ENCODE measurements around the gene CADM4.

The CADM4 gene

DNA sequence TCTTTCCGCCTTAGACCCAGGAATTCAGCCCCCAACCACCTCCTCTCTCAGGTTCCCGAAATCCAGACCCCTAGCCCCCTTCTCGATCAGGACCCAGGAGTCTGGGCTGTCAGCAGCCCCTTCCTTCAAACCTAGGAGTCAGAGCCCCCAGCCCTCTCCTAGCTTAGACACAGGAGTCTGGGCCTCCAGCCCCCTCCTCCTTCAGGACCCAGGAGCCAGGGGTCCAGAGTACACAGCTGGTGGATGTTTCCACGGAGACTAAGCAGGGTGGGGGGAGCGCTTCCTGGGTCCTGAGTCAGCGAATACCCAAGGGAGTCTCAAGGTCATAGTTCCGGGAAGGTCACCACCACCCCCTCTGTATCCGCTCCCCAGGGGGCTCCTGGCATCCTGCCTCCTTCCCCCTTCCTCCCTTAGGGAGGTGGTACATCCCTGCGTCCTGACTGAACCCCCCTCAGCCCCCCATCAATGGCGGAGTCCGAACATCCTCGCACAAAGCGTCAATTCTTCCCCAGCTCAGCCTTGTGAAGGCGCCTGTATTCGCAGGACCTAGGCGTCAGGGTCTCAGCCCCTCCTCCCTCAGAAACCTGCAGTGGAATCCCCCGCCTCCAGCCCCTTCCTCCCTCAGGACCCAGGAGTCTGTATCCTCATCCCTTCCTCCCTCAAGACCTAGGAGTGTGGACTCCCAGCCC is 4.6 kb downstream of the CADM4 start:
- Histone ChIP-seq H3K4ac (ENCODE audit: low read depth in 1 of 2, low read length in 2 of 2) (peak overlapping the region; percentile 55 to 79), H3K14ac (ENCODE audit: low read length in 2 of 2) (peak overlapping the region in 1 of 2 experiments; percentile 87), H4K91ac (ENCODE audit: low read length) (peak overlapping the region; percentile 94), H3K4me1 (ENCODE audit: control insufficient read depth, insufficient read depth, low read depth, low read length) (peaks cover 35% of the 10 kb centered on the region), H2BK120ac (ENCODE audit: low read depth, low read length) (peak overlapping the region; percentile 81), H2AK5ac (ENCODE audit: low read length, severe bottlenecking) (peak overlapping the region; percentile 94), H3K79me1 (replicated peaks; ENCODE audit: low read length, poor library complexity, severe bottlenecking) (peaks cover 20% of the 10 kb centered on the region), H2BK15ac (ENCODE audit: low read depth, poor library complexity, severe bottlenecking) (peak overlapping the region; percentile 74), H3K27ac (ENCODE audit: low read length, poor library complexity, severe bottlenecking) (peak overlapping the region; percentile 33), H4K8ac (ENCODE audit: low read length) (peak overlapping the region; percentile 97), H3K23ac (ENCODE audit: low read length in 2 of 2) (no peak overlapping the region), H2BK12ac (ENCODE audit: low read length in 2 of 2) (peak overlapping the region in 1 of 2 experiments; percentile 37), H3K27me3 (ENCODE audit: control insufficient read depth in 1 of 2, insufficient read depth in 1 of 2, low read length in 2 of 2) (peaks cover 0 to 23% of the 10 kb centered on the region in 2 experiments), H3K9ac (ENCODE audit: low read length) (peak overlapping the region; percentile 67), H3K4me3 (ENCODE audit: insufficient read depth in 1 of 2, low read depth in 1 of 2, low read length in 2 of 2) (peak overlapping the region; percentile 28 to 29), H2AFZ (ENCODE audit: low read depth, low read length) (peak overlapping the region; percentile 72), H2BK5ac (ENCODE audit: low read depth, low read length, poor library complexity, severe bottlenecking) (peak overlapping the region; percentile 11), H3K18ac (ENCODE audit: low read depth in 1 of 2, low read length in 2 of 2) (peak overlapping the region; percentile 80 to 81), H3K36me3 (ENCODE audit: control insufficient read depth in 1 of 2, insufficient read depth in 2 of 2, low read depth in 1 of 2, low read length in 2 of 2) (no peaks in the 10 kb centered on the region), H3K4me2 (ENCODE audit: low read length, poor library complexity, severe bottlenecking) (peak overlapping the region; percentile 86), H3K9me3 (ENCODE audit: control insufficient read depth, low read length) (no peaks in the 10 kb centered on the region)
- no peak for DNase-seq
- 13% methylated on average over 17 of the region's 17 CpGs for WGBS

DNA sequence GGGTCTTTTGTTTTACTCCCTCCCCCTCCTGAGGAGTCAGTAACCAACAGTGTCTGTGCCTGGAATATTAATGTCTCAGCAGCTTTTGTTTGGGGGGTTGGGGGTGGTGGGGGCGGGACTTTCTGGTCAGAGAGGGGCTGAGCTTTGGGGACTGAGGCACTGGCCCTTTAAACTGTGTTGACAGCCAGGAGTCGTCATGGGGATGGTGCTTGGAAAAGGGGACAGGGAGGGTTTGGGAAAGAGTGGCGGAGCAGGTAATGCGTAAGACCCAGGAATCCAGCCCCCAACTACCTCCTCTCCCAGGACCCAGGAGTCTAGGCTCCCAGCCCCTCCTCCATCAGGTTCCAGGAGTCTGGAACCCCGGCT is 5.2 kb downstream of the CADM4 start:
- Histone ChIP-seq H3K4ac (ENCODE audit: low read depth in 1 of 2, low read length in 2 of 2) (peak overlapping the region in 1 of 2 experiments; percentile 55), H2BK5ac (ENCODE audit: low read depth, low read length, poor library complexity, severe bottlenecking) (no peak overlapping the region), H3K9ac (ENCODE audit: low read length) (peak overlapping the region; percentile 67), H3K23ac (ENCODE audit: low read length in 2 of 2) (no peak overlapping the region), H4K8ac (ENCODE audit: low read length) (peak overlapping the region; percentile 97), H3K4me3 (ENCODE audit: insufficient read depth in 1 of 2, low read depth in 1 of 2, low read length in 2 of 2) (peak overlapping the region; percentile 23 to 28), H4K91ac (ENCODE audit: low read length) (peak overlapping the region; percentile 94), H2AFZ (ENCODE audit: low read depth, low read length) (peak overlapping the region; percentile 72), H2AK5ac (ENCODE audit: low read length, severe bottlenecking) (peak overlapping the region; percentile 94), H3K14ac (ENCODE audit: low read length in 2 of 2) (no peak overlapping the region), H3K9me3 (ENCODE audit: control insufficient read depth, low read length) (no peaks in the 10 kb centered on the region), H2BK120ac (ENCODE audit: low read depth, low read length) (peak overlapping the region; percentile 81), H2BK12ac (ENCODE audit: low read length in 2 of 2) (peak overlapping the region in 1 of 2 experiments; percentile 55), H3K18ac (ENCODE audit: low read depth in 1 of 2, low read length in 2 of 2) (no peak overlapping the region), H2BK15ac (ENCODE audit: low read depth, poor library complexity, severe bottlenecking) (no peak overlapping the region), H3K79me1 (replicated peaks; ENCODE audit: low read length, poor library complexity, severe bottlenecking) (peaks cover 22% of the 10 kb centered on the region), H3K27ac (ENCODE audit: low read length, poor library complexity, severe bottlenecking) (no peak overlapping the region), H3K4me2 (ENCODE audit: low read length, poor library complexity, severe bottlenecking) (peak overlapping the region; percentile 86), H3K27me3 (ENCODE audit: control insufficient read depth in 1 of 2, insufficient read depth in 1 of 2, low read length in 2 of 2) (peaks cover 0 to 21% of the 10 kb centered on the region in 2 experiments), H3K36me3 (ENCODE audit: control insufficient read depth in 1 of 2, insufficient read depth in 2 of 2, low read depth in 1 of 2, low read length in 2 of 2) (no peaks in the 10 kb centered on the region), H3K4me1 (ENCODE audit: control insufficient read depth, insufficient read depth, low read depth, low read length) (peaks cover 32% of the 10 kb centered on the region)
- no peak for DNase-seq
- WGBS: 62% methylated on average over 4 of the region's 5 CpGs

DNA sequence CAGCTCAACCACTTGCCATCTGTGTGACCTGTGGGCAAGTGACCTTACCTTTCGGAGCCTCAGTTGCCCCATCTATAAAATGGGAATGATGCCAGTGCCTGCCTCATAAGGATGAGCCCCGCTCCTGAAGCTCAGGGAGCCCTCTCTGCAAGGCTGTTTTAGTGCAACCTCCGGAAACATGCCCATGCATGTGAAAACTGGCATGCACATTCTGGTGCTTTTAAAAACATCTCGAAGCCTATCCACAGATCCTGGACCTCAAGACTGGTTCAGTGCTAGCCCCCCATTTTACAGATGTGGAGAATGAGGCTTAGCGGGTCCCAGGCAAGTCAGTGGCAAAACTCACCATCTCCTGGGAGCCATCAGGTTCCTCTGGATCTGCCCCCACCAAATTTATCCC is 5.6 kb downstream of the CADM4 start:
- H2AK5ac ChIP-seq (ENCODE audit: low read length, severe bottlenecking): peak overlapping the region; percentile 80
- H2BK15ac ChIP-seq (ENCODE audit: low read depth, poor library complexity, severe bottlenecking): no peak overlapping the region
- no peak overlapping the region for H4K8ac ChIP-seq (ENCODE audit: low read length)
- no peak overlapping the region for H4K91ac ChIP-seq (ENCODE audit: low read length)
- peaks cover 0 to 18% of the 10 kb centered on the region in 2 experiments for H3K27me3 ChIP-seq (ENCODE audit: control insufficient read depth in 1 of 2, insufficient read depth in 1 of 2, low read length in 2 of 2)
- no peaks in the 10 kb centered on the region for H3K9me3 ChIP-seq (ENCODE audit: control insufficient read depth, low read length)
- H3K4ac ChIP-seq (ENCODE audit: low read depth in 1 of 2, low read length in 2 of 2): no peak overlapping the region
- no peak overlapping the region for H3K18ac ChIP-seq (ENCODE audit: low read depth in 1 of 2, low read length in 2 of 2)
- no peak overlapping the region for H2BK5ac ChIP-seq (ENCODE audit: low read depth, low read length, poor library complexity, severe bottlenecking)
- no peak overlapping the region for H3K27ac ChIP-seq (ENCODE audit: low read length, poor library complexity, severe bottlenecking)
- peaks cover 32% of the 10 kb centered on the region for H3K4me1 ChIP-seq (ENCODE audit: control insufficient read depth, insufficient read depth, low read depth, low read length)
- H2BK12ac ChIP-seq (ENCODE audit: low read length in 2 of 2): no peak overlapping the region
- H3K14ac ChIP-seq (ENCODE audit: low read length in 2 of 2): no peak overlapping the region
- H3K4me2 ChIP-seq (ENCODE audit: low read length, poor library complexity, severe bottlenecking): no peak overlapping the region
- peaks cover 20% of the 10 kb centered on the region for H3K79me1 ChIP-seq (replicated peaks; ENCODE audit: low read length, poor library complexity, severe bottlenecking)
- H3K36me3 ChIP-seq (ENCODE audit: control insufficient read depth in 1 of 2, insufficient read depth in 2 of 2, low read depth in 1 of 2, low read length in 2 of 2): no peaks in the 10 kb centered on the region
- no peak overlapping the region for H3K23ac ChIP-seq (ENCODE audit: low read length in 2 of 2)
- WGBS: 92% methylated on average over 4 of the region's 5 CpGs
- H3K9ac ChIP-seq (ENCODE audit: low read length): no peak overlapping the region
- H2AFZ ChIP-seq (ENCODE audit: low read depth, low read length): no peak overlapping the region
- H3K4me3 ChIP-seq (ENCODE audit: insufficient read depth in 1 of 2, low read depth in 1 of 2, low read length in 2 of 2): no peak overlapping the region
- peak overlapping the region; percentile 81 for H2BK120ac ChIP-seq (ENCODE audit: low read depth, low read length)
- no peak for DNase-seq

DNA sequence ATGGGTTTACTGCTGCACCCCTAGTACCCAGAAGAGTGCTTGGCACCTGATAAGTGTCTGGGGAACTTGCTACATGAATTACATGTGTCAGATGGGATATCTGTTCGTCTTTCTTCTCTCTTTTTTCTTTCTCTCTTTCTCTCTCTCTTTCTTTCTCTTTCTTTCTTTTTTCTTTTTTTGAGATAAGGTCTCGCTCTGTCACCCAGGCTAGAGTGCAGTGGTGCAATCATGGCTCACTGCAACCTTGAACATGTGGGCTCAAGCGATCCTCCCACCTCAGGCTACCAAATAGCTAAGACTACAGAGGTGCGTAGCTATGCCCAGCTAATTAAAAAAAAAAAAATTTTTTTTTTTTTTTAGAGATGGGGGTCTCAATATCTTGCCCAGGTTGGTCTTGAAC is 6.1 kb downstream of the CADM4 start:
- no peak overlapping the region for H3K27ac ChIP-seq (ENCODE audit: low read length, poor library complexity, severe bottlenecking)
- no peak overlapping the region for H4K91ac ChIP-seq (ENCODE audit: low read length)
- no peak overlapping the region for H2BK120ac ChIP-seq (ENCODE audit: low read depth, low read length)
- no peak overlapping the region for H3K18ac ChIP-seq (ENCODE audit: low read depth in 1 of 2, low read length in 2 of 2)
- H3K4me3 ChIP-seq (ENCODE audit: insufficient read depth in 1 of 2, low read depth in 1 of 2, low read length in 2 of 2): no peak overlapping the region
- H3K79me1 ChIP-seq (replicated peaks; ENCODE audit: low read length, poor library complexity, severe bottlenecking): peaks cover 23% of the 10 kb centered on the region
- H3K9ac ChIP-seq (ENCODE audit: low read length): no peak overlapping the region
- no peak overlapping the region for H3K4me2 ChIP-seq (ENCODE audit: low read length, poor library complexity, severe bottlenecking)
- H2BK12ac ChIP-seq (ENCODE audit: low read length in 2 of 2): no peak overlapping the region
- H2BK5ac ChIP-seq (ENCODE audit: low read depth, low read length, poor library complexity, severe bottlenecking): no peak overlapping the region
- 94% methylated on average over 3 of the region's 4 CpGs for WGBS
- no peak overlapping the region for H3K23ac ChIP-seq (ENCODE audit: low read length in 2 of 2)
- no peak overlapping the region for H2AK5ac ChIP-seq (ENCODE audit: low read length, severe bottlenecking)
- no peak overlapping the region for H2BK15ac ChIP-seq (ENCODE audit: low read depth, poor library complexity, severe bottlenecking)
- no peak overlapping the region for H2AFZ ChIP-seq (ENCODE audit: low read depth, low read length)
- no peak overlapping the region for H3K14ac ChIP-seq (ENCODE audit: low read length in 2 of 2)
- H4K8ac ChIP-seq (ENCODE audit: low read length): no peak overlapping the region
- no peaks in the 10 kb centered on the region for H3K9me3 ChIP-seq (ENCODE audit: control insufficient read depth, low read length)
- H3K36me3 ChIP-seq (ENCODE audit: control insufficient read depth in 1 of 2, insufficient read depth in 2 of 2, low read depth in 1 of 2, low read length in 2 of 2): no peaks in the 10 kb centered on the region
- DNase-seq: no peak
- no peak overlapping the region for H3K4ac ChIP-seq (ENCODE audit: low read depth in 1 of 2, low read length in 2 of 2)
- peaks cover 0 to 13% of the 10 kb centered on the region in 2 experiments for H3K27me3 ChIP-seq (ENCODE audit: control insufficient read depth in 1 of 2, insufficient read depth in 1 of 2, low read length in 2 of 2)
- H3K4me1 ChIP-seq (ENCODE audit: control insufficient read depth, insufficient read depth, low read depth, low read length): peaks cover 30% of the 10 kb centered on the region

Measured in mesenchymal stem cell (in vitro differentiated cells and primary cell).